Ovary (tissue), 3 donors: Measurements from ENCODE around the gene KLK8.

Experiments
- CTCF ChIP-seq, 3 donors: fragments of 450-650 bp in 2 of 3; fragments of 200-600 bp in 1 of 3; IDR thresholded peaks; one replicate each; pipeline versions ENCODE4 v1.5.1 to v1.8.0; 2016 to 2022; ENCODE audit warnings: antibody characterized with exemption in 3 of 3, mild to moderate bottlenecking in 1 of 3
- EP300 ChIP-seq: sonication (generic); formaldehyde crosslinking; IDR thresholded peaks from one replicate; pipeline ENCODE4 v1.6.1; 2017; ENCODE audit warnings: antibody characterized with exemption
- POLR2A ChIP-seq: fragments of 450-650 bp; IDR thresholded peaks from one replicate; pipeline ENCODE4 v1.6.1; 2017; ENCODE audit warnings: antibody characterized with exemption, mild to moderate bottlenecking, moderate library complexity
- donor health status: DM: no; HTN: no; CAD: no.

GRCh38 chr19:51000426-51000825, 978 bp downstream of the KLK8 start:
- TF ChIP-seq CTCF (IDR thresholded peaks at IDR 0.05) (no peak), POLR2A (no peak), EP300 (no peak)
